Fibroblast of lung (primary cell): Measurements from ENCODE around the gene BCAR1.

Experiments
- EZH2 ChIP-seq: IDR thresholded peaks from 2 replicates; pipeline ENCODE4 v1.5.1; 2012; ENCODE audit warnings: low read length, control low read depth, mild to moderate bottlenecking; ENCODE audit errors: missing control alignments
- TF ChIP-seq, protein P1 (sequence below), 2 donors: IDR thresholded peaks in 1 of 2; conservative IDR thresholded peaks in 1 of 2; 1 replicate in 1 of 2; 2 replicates in 1 of 2; pipeline ENCODE4 v1.5.1; 2011 to 2012; ENCODE audit warnings: low read length in 2 of 2, control low read depth in 1 of 2, inconsistent platforms in 1 of 2, low read depth in 1 of 2, mild to moderate bottlenecking in 1 of 2

- TF ChIP-seq, protein P1, sequence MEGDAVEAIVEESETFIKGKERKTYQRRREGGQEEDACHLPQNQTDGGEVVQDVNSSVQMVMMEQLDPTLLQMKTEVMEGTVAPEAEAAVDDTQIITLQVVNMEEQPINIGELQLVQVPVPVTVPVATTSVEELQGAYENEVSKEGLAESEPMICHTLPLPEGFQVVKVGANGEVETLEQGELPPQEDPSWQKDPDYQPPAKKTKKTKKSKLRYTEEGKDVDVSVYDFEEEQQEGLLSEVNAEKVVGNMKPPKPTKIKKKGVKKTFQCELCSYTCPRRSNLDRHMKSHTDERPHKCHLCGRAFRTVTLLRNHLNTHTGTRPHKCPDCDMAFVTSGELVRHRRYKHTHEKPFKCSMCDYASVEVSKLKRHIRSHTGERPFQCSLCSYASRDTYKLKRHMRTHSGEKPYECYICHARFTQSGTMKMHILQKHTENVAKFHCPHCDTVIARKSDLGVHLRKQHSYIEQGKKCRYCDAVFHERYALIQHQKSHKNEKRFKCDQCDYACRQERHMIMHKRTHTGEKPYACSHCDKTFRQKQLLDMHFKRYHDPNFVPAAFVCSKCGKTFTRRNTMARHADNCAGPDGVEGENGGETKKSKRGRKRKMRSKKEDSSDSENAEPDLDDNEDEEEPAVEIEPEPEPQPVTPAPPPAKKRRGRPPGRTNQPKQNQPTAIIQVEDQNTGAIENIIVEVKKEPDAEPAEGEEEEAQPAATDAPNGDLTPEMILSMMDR (conservative IDR thresholded peaks at IDR 0.05 in 1 of 2, IDR thresholded peaks at IDR 0.05 in 1 of 2; ENCODE audit: low read depth in 1 of 2, low read length in 2 of 2) = no peak
- TF ChIP-seq EZH2 = no peak
Observed at GRCh38 chr16:75261590-75262078, 10.2 kb upstream of the BCAR1 start.
